Measurements from ENCODE around the gene PRCD. TPM values are rescaled to one million over a fixed set of nuclear protein-coding genes. Genes with fewer than 3 reads are reported as not detected.

The PRCD gene
- total RNA-seq, 2 experiments from 2014 or later, result not detected

GRCh38 chr17:76581515-76581914 lies 41.7 kb downstream of the PRCD start:
- no peak overlapping the region for H3K4me3 ChIP-seq (ENCODE audit: low read length)
- no peak overlapping the region for H3K4me3 Mint-ChIP-seq
- H3K4me1 ChIP-seq (ENCODE audit: insufficient read depth, low read length), result peaks cover 19% of the 10 kb centered on the region
- H3K4me1 Mint-ChIP-seq (ENCODE audit: low read depth), result peaks cover 4% of the 10 kb centered on the region
- no peaks in the 10 kb centered on the region for H3K36me3 ChIP-seq (ENCODE audit: insufficient read depth, low read length)
- no peaks in the 10 kb centered on the region for H3K36me3 Mint-ChIP-seq (ENCODE audit: low read depth)
- no peak for ATAC-seq (ENCODE audit: poor library complexity)
- H3K27ac Mint-ChIP-seq, result no peak overlapping the region
- DNase-seq, result no peak
- H3K27me3 ChIP-seq (ENCODE audit: control insufficient read depth in 1 of 2, insufficient read depth in 2 of 2, low read length in 2 of 2), result peaks cover 12 to 22% of the 10 kb centered on the region in 2 experiments
- peaks cover 0 to 10% of the 10 kb centered on the region in 2 experiments for H3K9me3 ChIP-seq (ENCODE audit: control insufficient read depth in 1 of 2, insufficient read depth in 1 of 2, low read length in 2 of 2)
- no peaks in the 10 kb centered on the region for H3K9me3 Mint-ChIP-seq
- ChIA-PET POLR2A (no interaction called here), CTCF (no interaction called here)
- H3K27ac ChIP-seq (ENCODE audit: low read depth in 1 of 2, low read length in 2 of 2), result no peak overlapping the region
- intact Hi-C loops (cut with DNase I, micrococcal nuclease), result no loop called here
- no peak for TF ChIP-seq CTCF (IDR thresholded peaks at IDR 0.05)
- peaks cover 26% of the 10 kb centered on the region for H3K27me3 Mint-ChIP-seq

- POLR2A ChIA-PET, result no interaction called here
- peaks cover 0 to 10% of the 10 kb centered on the region in 2 experiments for H3K9me3 ChIP-seq (ENCODE audit: control insufficient read depth in 1 of 2, insufficient read depth in 1 of 2, low read length in 2 of 2)
- no peak overlapping the region for H3K27ac ChIP-seq (ENCODE audit: low read depth in 1 of 2, low read length in 2 of 2)
- Mint-ChIP-seq H3K27me3 (peaks cover 37% of the 10 kb centered on the region), H3K36me3 (ENCODE audit: low read depth) (no peaks in the 10 kb centered on the region), H3K27ac (no peak overlapping the region), H3K4me3 (no peak overlapping the region), H3K9me3 (no peaks in the 10 kb centered on the region), H3K4me1 (ENCODE audit: low read depth) (peaks cover 9% of the 10 kb centered on the region)
- CTCF ChIA-PET, result interaction anchor here (2.5 kb wide), 1 partner anchor 41 kb away, joined by 7 read pairs; no protein-coding TSS in a partner anchor
- no peak overlapping the region for H3K4me3 ChIP-seq (ENCODE audit: low read length)
- DNase-seq, result peak in 1 of 14 experiments; percentile 5
- no peak for TF ChIP-seq CTCF (IDR thresholded peaks at IDR 0.05)
- intact Hi-C loops (cut with DNase I, micrococcal nuclease), result no loop called here
- H3K36me3 ChIP-seq (ENCODE audit: insufficient read depth, low read length), result no peaks in the 10 kb centered on the region
- H3K4me1 ChIP-seq (ENCODE audit: insufficient read depth, low read length), result peaks cover 26% of the 10 kb centered on the region
- peaks cover 20 to 32% of the 10 kb centered on the region in 2 experiments for H3K27me3 ChIP-seq (ENCODE audit: control insufficient read depth in 1 of 2, insufficient read depth in 2 of 2, low read length in 2 of 2)
- no peak for ATAC-seq (ENCODE audit: poor library complexity)
Measured at GRCh38 chr17:76582660-76583059, 42.8 kb downstream of the PRCD start.

- CTCF ChIA-PET, result interaction anchor here (0.7 to 2.7 kb wide), 4 partner anchors 9 to 61 kb away, joined by 3 to 17 read pairs (median 5); no protein-coding TSS in a partner anchor
Measured at GRCh38 chr17:76584427-76585032, 44.7 kb downstream of the PRCD start.

More at GRCh38 chr17:76584427-76585032, 44.7 kb downstream of the PRCD start:
- ATAC-seq (ENCODE audit: poor library complexity) (no peak), DNase-seq (no peak)
- Histone ChIP-seq H3K4me1 (ENCODE audit: insufficient read depth, low read length) (peaks cover 26% of the 10 kb centered on the region), H3K4me3 (ENCODE audit: low read length) (peak overlapping the region; percentile 56), H3K9me3 (ENCODE audit: control insufficient read depth in 1 of 2, insufficient read depth in 1 of 2, low read length in 2 of 2) (peaks cover 0 to 10% of the 10 kb centered on the region in 2 experiments), H3K27ac (ENCODE audit: low read depth in 1 of 2, low read length in 2 of 2) (no peak overlapping the region), H3K27me3 (ENCODE audit: control insufficient read depth in 1 of 2, insufficient read depth in 2 of 2, low read length in 2 of 2) (peaks cover 31 to 49% of the 10 kb centered on the region in 2 experiments), H3K36me3 (ENCODE audit: insufficient read depth, low read length) (no peaks in the 10 kb centered on the region)
- H3K9me3 Mint-ChIP-seq, result no peaks in the 10 kb centered on the region
- no peak for TF ChIP-seq CTCF (IDR thresholded peaks at IDR 0.05)
- intact Hi-C loops (cut with DNase I, micrococcal nuclease), result no loop called here
- POLR2A ChIA-PET, result interaction anchor here (0.7 to 1.0 kb wide), 3 partner anchors 26 to 340 kb away, joined by 3 to 4 read pairs (median 3); no protein-coding TSS in a partner anchor
- H3K36me3 Mint-ChIP-seq (ENCODE audit: low read depth), result no peaks in the 10 kb centered on the region
- H3K4me1 Mint-ChIP-seq (ENCODE audit: low read depth), result peaks cover 9% of the 10 kb centered on the region
- H3K27ac Mint-ChIP-seq, result no peak overlapping the region
- H3K4me3 Mint-ChIP-seq, result peak overlapping the region; percentile 79
- H3K27me3 Mint-ChIP-seq, result peaks cover 53% of the 10 kb centered on the region

Measured in CD4-positive, alpha-beta T cell (primary cell).